CD4-positive, alpha-beta T cell treated with Interleukin-10 for 1 hour (primary cell): ENCODE measurements around the gene CFDP1.
A peak's percentile ranks its signal among the peaks of the same experiment; 100 is the strongest.

Source experiments
- DNase-seq: peaks from one replicate; pipeline ENCODE4 v3.0.0-alpha.2; 2020

Gene CFDP1

DNA sequence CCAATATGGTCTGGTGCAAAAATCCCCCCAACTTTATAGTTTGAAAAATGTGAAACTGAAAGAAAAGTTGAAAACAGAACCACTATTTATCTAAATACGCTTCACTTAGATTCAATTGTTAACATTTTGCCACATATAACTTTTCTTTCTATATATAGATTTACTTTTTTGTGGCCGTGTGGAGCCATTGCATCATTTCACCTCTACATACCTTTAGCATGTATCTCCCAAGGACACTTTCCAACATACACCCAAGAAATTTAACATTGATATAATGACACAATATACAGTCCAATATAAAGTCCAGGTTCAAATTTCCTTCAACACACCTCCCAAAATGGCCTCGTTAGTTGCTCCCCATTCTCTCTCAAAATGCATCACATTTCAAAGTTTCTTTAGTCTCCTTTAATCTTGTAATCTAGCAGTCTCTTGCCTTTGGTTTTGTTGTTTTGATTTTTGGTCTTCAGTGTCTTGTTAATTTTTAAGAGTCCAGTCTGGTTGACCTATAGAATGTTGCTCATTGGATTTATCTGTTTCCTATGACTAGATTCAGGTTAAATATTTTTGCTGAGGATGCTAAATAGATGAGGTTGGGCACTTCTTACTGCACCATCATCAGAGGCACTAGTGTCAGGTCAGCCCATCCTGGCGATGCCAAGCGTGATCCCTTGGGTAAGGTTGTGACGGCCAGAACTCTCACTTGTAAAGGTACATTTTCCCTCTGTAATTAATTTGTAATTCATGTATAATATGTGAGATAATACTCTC is 117.6 kb downstream of the CFDP1 start:
- DNase-seq: no peak

DNA sequence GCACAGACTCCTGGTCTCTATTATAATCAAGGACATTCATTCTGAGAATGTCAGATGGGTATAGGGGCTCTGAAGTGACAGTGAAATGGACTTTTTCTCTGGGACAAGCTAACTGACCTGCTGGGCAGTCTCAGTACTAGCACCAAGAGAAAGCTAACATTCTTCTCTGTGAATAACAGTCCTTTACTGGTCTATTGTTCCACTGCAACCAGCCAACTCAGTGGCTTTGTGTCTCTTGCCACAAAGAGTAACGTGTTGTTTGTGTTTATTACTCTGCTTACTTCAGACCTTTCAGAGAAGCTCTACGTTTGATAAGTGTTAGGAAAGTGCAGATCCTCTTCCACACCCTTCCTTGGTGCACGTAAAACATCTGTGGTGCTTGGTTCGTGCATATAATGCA is 120.4 kb downstream of the CFDP1 start:
- DNase-seq: no peak

DNA sequence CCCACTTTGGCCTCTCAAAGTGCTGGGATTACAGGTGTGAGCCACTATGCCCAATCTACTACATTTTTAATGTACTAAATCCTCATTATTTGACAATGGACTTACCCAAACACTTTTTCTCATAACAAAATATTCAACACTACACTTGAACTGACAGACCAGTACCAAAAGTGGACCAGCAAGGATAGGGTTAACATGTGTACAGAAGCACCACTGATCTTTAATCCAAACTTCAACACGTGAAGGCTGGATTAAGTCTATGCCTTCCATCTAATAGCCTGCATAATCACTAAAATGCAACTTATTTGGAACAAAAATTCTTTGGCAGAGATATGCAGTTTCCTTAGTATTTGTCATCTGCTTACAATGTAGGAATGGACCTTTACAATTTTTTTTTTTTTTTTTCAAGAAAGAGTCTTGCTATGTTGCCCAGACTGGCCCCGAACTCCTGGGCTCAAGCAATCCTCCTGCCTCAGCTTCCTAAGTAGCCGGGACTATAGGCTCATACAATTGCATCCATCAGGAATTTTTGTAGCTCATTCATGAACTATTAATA is 121.8 kb downstream of the CFDP1 start:
- DNase-seq: no peak

GRCh38 chr16:75310541-75310940 is 122.8 kb downstream of the CFDP1 start:
- DNase-seq: no peak

DNA sequence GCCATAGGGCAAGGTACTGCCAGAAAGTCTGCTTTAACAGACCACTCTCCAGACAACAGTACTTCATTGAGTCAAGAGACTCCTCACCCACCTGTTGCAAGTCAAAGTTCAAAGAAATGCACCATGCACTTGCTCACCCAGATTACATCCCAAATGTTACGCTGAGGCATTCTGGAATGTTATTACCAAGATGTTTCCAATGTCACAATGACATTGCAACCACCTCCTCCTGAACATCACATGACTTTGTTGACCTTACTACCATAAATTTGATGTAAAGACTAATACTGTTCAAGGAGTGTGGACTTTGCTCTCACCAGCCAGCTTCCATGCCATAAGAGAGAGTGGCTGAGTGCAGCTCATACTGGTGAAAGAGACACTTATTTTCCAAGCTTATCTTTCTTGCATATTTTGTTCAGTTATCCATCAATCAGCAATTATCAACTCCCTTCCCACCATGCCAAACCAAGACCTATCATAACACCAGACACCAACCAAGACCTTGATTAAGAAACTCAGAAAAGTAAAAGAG is 123.3 kb downstream of the CFDP1 start:
- DNase-seq: no peak

GRCh38 chr16:75309156-75309555 is 124.1 kb downstream of the CFDP1 start:
- no peak for DNase-seq

GRCh38 chr16:75308011-75308410 is 125.3 kb downstream of the CFDP1 start:
- no peak for DNase-seq

DNA sequence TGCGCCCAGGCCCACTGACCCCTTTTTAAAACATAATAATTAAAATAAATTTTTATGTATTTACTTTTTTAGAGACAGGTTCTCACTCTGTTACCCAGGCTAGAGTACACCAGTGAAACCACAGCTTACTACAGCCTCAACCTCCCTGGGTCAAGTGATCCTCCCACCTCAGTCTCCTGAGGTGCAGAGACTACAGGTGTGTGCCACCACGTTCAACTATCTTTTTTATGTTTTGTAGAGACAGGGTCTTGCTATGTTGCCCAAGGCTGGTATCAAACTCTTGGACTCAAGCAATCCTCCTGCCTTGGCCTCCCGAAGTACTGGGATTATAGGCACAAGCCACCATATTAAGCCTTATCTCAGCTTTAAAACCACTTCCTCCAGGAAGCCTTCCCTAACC is 125.8 kb downstream of the CFDP1 start:
- DNase-seq: no peak

DNA sequence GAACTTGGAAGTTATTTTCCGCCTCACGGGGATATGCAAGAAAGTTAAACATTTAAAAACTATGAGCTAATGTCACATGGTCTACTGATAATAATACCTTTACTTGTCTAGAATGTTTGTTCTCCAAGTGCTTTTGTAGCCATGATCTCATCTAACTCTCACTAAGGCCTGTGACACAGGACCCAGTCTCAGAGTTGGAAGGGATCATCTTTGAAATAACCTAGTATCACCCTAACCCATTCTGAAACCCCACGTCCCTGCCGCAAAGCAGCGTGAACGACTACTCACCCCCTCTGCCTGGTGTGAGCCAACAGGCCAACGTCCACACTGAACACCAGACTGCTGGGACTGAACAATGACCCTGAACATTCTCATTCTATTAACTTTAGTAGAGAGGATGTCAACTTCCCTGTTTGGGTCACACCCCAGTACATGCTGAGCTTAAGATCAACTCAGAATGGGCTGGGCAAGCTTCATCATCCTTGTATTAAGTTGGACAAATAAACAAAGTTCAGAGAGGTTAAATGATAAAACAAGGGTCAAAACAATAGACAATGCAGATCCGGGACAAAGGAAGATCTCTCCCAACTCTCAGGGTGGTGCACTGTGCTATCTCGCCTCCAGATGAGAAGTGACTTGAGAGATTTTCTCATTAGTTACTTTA is 127.1 kb downstream of the CFDP1 start:
- no peak for DNase-seq

GRCh38 chr16:75305364-75306098 is 127.8 kb downstream of the CFDP1 start:
- peak; percentile 12 for DNase-seq

- no peak for DNase-seq
Measured at GRCh38 chr16:75304521-75305363, 128.6 kb downstream of the CFDP1 start.

DNA sequence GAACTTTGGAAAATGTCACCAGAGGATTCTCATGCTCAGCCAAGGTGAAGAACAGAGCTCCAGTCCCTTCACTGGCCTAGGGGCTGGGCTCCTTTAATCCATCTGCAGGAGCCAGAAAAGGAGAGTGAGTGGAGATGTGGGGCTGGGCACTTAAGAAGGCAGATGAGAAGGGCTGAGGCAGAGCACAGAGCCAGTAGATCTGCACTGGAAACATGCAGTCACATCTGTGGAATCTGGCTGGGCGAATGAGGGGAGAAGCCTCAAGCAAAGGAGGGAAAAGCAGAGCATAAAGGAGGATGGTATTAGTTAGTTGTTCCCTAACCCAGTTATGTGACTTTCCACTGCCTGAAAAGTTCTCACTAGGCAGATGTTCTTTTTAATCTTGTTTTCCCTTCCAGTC is 131.5 kb downstream of the CFDP1 start:
- no peak for DNase-seq

- DNase-seq: no peak
Measured at GRCh38 chr16:75298267-75298666, 135.0 kb downstream of the CFDP1 start.

DNA sequence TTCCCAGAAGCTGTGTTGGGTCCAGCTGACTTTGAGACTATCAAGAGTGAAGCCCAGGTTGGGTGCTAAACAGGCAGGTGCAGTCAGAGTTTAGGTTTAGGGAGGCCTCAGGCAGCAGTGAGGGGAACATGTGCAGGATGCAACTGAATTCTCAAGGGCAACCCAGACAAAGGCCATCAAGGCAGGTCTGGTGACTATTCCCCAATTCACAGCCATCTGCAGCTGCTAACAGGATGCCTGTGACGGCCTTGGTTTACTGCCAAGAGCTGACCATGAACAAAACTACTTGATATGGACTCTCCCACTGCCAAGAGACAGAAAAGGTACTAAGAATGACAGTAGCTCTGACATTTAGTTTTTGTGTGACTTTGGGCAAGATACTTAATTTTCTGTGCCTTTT is 136.7 kb downstream of the CFDP1 start:
- no peak for DNase-seq

DNA sequence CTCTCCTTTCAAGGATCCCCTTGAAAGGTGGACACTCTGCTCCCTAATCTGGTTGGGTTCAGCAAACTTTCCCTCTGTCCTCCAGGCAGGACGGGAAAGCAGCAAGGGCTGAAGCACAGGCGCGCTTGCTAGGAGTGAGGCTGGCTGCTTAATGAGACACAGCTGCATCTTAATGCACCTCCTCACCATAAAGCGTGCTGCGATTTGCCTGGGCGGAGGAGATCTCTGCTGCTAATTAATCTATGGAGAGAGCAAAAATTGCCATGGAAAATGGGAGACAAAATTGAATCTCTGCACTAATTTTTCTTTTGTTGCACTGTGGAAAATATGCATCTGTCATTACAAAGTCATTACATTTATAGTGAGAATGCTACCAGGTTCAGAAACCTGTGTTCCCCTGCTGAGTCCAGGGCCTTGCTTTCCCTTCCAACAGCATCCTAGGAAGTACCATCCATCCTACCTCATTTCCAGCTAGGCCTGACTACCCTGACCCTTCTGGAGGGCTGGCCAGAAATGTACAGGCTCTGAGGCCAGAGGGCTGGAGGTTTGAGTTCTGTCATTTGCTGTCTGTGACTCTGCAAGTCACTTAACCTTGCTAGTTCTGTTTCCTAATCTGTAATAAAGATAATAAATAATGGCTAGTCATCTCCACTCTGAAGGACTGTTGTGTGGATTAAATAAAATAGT is 138.4 kb downstream of the CFDP1 start:
- no peak for DNase-seq

DNA sequence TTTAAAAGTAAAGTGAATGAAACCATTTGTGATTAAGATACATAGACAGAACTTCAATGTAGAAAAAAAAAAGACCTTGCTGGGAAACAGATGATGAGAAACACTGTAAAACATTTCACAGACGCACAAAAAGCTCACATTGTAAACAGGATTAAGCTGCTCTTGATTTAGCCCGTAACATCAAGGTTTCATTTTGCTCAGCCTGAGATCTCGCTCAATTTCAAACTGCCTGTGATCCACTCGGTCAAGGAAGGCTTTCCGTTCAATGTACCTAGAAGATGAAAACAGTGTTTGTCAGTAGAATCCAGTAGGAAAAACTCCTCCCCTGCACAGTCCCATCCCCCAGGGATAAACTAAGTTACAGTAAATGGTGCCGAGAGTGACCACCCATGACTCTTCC is 139.5 kb downstream of the CFDP1 start:
- no peak for DNase-seq

- DNase-seq: no peak
Measured at GRCh38 chr16:75293173-75293572, 140.1 kb downstream of the CFDP1 start.

DNA sequence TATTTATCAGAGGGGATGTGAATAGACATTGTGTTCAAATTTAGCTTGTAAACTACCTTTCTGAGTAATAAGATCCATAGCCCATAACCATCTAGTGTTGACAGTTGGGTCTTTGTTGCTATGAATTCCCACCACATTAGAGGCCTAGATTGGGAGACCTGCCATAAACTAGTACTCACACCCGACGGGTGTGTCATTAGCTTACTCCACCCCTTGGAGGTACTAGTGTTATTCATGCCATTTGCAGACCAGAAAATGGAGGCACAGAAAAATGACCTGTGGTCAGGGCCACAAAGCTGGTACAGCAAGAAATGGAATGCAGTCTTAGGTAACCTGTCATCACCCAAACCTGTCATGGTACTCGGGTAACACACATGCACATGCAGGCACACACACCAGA is 140.6 kb downstream of the CFDP1 start:
- DNase-seq: no peak

DNA sequence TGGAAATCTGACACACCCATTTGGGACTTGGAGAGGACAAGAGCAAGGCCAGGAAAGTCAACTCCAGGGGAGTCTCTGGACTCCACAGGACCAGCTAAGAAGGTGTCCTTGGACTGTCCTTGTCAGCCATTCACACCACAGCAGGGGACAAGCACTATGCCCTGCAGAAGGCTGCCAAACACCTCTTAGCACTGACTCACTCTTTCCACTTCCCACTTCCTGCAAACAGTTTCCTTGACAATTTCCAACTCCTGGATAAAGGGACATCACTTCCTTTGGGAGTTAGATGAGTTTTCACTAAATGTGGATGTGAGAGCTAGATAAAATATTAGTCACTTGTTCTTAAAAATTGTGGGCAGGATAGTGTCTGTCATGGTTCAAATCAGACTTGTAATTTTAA is 144.1 kb downstream of the CFDP1 start:
- DNase-seq: no peak

DNA sequence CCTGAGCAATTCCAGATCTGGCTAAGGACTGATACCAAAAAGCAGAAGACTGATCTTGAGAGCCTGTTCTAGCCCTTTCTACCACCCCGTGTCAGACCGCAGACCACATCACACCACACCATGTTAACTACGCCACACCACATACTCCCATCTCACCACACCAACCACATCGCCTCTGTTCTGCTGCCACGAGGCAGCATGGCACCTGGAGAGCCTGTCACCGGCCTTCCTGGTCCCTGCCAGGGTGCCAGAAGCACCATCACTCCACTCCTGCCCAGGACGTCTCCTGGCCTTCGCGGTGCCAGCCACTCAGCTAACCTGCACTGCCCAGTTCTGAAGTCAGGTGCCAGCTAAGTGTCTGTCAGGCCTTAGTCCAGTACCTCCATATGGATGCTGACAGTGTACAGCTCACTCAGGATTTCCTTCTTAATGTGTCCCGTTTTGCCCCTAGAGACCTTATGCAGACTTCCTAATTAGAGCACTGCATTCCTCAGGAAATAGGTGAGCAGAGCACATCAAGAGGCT is 144.6 kb downstream of the CFDP1 start:
- peak; percentile 73 for DNase-seq

DNA sequence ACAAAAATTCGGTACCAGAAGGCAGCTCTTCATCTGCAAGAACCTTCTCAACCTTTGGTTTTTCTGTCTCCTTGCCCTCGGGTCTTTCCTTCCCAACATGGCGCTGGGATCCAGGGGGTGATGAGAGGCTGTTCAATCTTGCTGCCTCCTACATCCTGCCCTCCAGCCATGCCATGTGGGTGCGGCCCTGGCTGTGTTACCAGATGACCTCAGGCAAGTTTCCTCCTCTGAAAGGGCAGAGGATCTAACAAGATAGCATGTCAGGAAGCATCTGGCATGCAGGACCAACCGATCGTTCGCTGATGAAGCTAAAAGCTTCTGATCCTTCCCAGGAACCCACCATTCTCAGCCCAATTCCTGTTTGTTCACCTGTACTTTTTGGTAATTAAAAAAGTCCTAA is 145.1 kb downstream of the CFDP1 start:
- DNase-seq: no peak

GRCh38 chr16:75287708-75288107 is 145.6 kb downstream of the CFDP1 start:
- no peak for DNase-seq
